GM19467 (cell line): ENCODE data around the gene TBC1D3I.
"Not testable (repeated sequence)": the region's sequence is repeated elsewhere in the genome, so short reads cannot be mapped to it uniquely, and the experiment has no call there.

Experiments
- ATAC-seq: cut with Tn5 transposase; IDR thresholded peaks from one replicate; pipeline ENCODE4 v1.9.1; 2021; ENCODE audit warnings: mild to moderate bottlenecking, moderate library complexity; ENCODE audit not compliant: unreplicated experiment

The TBC1D3I gene

DNA sequence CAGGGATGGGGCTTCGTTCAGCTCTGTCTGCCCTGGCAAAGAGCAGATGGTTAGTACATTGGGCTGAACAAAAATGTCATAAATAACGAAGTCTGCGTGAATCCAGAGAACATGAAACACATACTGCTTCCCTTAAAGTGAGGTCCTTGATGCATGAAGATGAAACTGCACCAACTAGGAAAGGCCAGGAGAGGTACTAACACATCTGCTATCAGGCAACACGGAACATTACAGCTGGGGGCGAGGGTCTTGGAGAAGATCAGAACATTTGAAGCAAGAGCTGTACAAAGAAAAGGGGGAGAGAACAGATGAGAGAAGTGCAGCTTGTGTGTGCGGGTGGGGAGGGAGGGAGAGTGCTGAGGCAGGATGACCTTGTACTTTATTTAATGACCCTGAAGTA lies 57.0 kb downstream of the TBC1D3I start:
- ATAC-seq: not testable (repeated sequence)

DNA sequence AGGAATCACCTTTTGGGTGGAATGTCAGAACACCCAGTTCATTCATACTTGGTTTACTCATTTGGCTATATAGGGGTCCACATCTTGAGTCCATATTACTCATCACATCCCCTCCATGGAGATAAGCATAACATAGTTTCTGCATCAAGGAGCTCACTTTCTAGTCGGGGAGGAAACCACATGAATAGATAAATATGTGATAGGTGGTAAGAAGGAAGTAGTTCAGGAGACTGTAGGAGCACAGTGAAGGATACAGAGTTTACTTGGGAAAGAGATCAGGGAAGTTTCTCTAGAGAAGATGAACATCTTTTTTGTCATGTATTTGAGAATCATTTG lies 57.9 kb downstream of the TBC1D3I start:
- not testable (repeated sequence) for ATAC-seq

DNA sequence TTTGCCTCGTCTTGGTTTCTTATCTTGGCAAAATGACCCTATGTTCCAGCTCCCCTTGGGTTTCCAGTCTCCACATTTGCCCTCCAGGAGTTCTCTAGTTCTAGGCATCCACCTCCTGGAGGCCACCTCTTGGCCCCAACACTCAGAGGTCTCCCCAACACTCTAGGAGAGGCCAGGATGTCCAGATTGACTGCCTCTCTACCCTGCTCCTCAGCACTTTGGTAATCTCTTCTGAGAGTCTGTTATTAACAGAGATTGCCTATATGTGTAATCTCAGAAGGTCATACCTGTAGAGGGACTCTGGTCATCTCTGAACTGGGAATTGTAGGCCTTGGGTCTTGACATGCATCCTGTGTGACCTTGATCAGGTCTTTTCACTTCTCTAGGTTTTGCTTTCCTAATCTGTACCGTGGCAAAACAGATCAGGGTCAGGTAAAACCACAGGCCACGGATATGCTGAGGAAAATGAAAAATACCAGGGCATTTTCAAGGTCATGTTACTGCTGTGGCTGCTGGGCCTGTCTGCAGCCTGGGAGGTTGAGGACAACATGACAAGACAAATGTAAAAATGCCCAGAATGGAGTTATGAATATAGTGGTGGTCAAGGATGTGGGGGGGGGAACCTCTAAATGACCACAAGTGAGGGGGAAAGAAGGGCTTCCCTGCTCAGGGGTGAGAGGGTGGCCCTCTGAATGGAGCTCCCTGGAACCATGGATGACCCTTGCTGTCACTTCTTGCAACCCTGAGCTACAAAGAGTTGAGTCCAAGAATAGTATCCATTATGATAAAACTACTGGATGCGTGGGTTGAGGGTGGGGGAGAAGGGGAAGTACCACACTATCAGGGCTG lies 58.5 kb downstream of the TBC1D3I start:
- peak; percentile 22 for ATAC-seq

DNA sequence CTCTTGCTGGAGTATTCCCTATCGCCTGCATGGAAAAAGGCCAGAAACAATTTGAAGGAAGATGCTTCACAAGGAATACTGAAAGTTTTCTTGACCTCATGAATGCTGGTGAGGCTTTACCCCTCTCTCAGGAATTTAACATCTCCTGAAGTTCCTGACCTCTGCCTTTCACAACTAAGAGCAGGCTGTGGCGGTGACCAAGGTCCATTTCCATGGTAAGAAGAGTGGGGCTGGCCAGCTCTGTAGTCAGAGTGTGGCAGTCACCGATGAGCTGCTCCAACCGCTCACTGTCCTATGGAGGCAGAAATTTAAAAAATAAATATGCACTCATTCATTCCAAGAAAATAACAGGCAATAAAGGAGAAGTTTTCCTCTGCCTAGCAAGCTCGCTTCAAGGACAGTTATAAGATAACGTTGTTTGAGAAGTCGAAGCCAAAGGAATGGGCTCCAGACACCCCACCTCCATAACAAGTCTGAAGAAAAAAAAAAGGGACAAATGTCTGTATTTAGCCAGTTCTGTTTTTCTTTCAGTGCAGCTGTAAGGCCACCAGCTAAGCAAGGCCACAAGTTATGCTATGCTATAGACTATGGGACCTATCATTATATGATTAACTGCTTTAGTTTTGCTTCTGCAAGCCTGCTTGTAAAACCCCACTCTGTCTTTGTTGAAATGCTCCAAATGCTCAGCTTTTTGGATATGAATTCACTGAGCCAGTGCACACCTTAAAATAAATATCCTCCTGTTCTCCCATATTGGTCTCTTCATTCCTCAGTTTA lies 59.5 kb downstream of the TBC1D3I start:
- no peak for ATAC-seq
